DMS153 treated with DMSO at 0.1 percent for 48 hours (cell line): Measurements from ENCODE around the gene GPC3.

ENCODE experiments used
- DNase-seq: peaks from one replicate; lab custom pipeline; 2025; ENCODE audit not compliant: unreplicated experiment; lab: John Stamatoyannopoulos, UW

GPC3 gene

GRCh38 chrX:133970076-133970475 is 15.3 kb downstream of the GPC3 start:
- DNase-seq, result no peak

GRCh38 chrX:133969191-133969590 is 16.2 kb downstream of the GPC3 start:
- no peak for DNase-seq

GRCh38 chrX:133968109-133968508 is 17.3 kb downstream of the GPC3 start:
- DNase-seq, result no peak

- DNase-seq, result no peak
These were observed 19.2 kb downstream of the GPC3 start for GRCh38 chrX:133966199-133966598.

GRCh38 chrX:133965321-133965720 is 20.1 kb downstream of the GPC3 start:
- no peak for DNase-seq

- no peak for DNase-seq
These were observed 24.3 kb downstream of the GPC3 start for GRCh38 chrX:133961046-133961445.

GRCh38 chrX:133959972-133960371 is 25.4 kb downstream of the GPC3 start:
- DNase-seq, result no peak

GRCh38 chrX:133958997-133959688 is 26.3 kb downstream of the GPC3 start:
- DNase-seq, result no peak

GRCh38 chrX:133956570-133957340 is 28.6 kb downstream of the GPC3 start:
- no peak for DNase-seq

- DNase-seq, result no peak
These were observed 31.5 kb downstream of the GPC3 start for GRCh38 chrX:133953785-133954355.

- DNase-seq, result no peak
These were observed 32.3 kb downstream of the GPC3 start for GRCh38 chrX:133953078-133953477.

- no peak for DNase-seq
These were observed 34.3 kb downstream of the GPC3 start for GRCh38 chrX:133951098-133951497.

- no peak for DNase-seq
These were observed 35.2 kb downstream of the GPC3 start for GRCh38 chrX:133950214-133950613.

GRCh38 chrX:133948895-133949294 is 36.5 kb downstream of the GPC3 start:
- DNase-seq, result no peak

- DNase-seq, result no peak
These were observed 37.4 kb downstream of the GPC3 start for GRCh38 chrX:133947996-133948395.

GRCh38 chrX:133947022-133947421 is 38.4 kb downstream of the GPC3 start:
- DNase-seq, result no peak

GRCh38 chrX:133943507-133943906 is 41.9 kb downstream of the GPC3 start:
- DNase-seq, result no peak

GRCh38 chrX:133939655-133940302 is 45.6 kb downstream of the GPC3 start:
- no peak for DNase-seq

GRCh38 chrX:133938530-133938929 is 46.9 kb downstream of the GPC3 start:
- no peak for DNase-seq

GRCh38 chrX:133937022-133937421 is 48.4 kb downstream of the GPC3 start:
- DNase-seq, result no peak

- no peak for DNase-seq
These were observed 50.3 kb downstream of the GPC3 start for GRCh38 chrX:133935076-133935475.

GRCh38 chrX:133933316-133933715 is 52.1 kb downstream of the GPC3 start:
- DNase-seq, result no peak
